SIG-M5 (cell line): ENCODE measurements around the gene INTS14.
"Not testable (repeated sequence)": the region's sequence is repeated elsewhere in the genome, so short reads cannot be mapped to it uniquely, and the experiment has no call there.

Experiments used
- DNase-seq: peaks from one replicate; lab custom pipeline; 2025; lab: John Stamatoyannopoulos, UW

The INTS14 gene

DNA sequence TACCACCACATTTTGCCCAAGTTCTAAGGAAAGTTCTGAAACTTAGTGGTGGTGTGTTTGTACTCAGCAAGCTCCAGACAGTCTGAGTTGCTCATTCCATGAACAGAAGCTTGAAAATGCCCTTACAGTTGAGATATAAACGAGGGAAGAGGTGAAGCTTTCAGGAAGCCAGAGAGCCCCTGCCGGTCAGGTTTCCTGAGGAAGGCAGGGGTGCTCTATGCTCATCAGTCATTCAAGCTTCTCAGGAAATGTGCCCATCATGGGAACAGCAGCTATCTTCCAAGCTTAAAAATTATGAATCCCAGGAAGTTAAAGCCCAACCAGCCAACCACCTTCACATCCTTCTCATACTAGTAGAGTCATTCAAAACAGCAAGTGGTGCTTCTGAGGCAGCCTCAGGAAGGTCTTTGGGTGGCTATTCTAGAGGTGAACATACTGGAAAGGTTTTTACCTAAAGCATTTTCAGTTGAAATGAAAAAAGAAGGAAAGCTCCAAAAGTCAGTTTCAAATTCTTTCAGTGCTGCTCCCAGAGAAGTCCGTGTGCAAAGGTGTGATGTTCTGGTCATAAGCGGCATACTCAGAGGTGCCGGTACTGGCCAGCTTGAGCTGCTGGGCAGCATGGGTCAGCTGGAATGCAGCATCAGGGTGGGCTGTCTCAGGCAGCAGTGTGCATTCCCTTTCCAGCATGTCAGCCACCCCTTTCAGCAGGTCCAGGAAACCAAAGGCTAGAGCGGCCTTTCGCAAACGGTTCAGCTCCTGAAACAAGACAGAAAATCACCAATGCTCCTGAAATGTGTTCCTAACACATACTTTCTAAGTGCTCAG lies 31.8 kb downstream of the INTS14 start:
- no peak for DNase-seq

DNA sequence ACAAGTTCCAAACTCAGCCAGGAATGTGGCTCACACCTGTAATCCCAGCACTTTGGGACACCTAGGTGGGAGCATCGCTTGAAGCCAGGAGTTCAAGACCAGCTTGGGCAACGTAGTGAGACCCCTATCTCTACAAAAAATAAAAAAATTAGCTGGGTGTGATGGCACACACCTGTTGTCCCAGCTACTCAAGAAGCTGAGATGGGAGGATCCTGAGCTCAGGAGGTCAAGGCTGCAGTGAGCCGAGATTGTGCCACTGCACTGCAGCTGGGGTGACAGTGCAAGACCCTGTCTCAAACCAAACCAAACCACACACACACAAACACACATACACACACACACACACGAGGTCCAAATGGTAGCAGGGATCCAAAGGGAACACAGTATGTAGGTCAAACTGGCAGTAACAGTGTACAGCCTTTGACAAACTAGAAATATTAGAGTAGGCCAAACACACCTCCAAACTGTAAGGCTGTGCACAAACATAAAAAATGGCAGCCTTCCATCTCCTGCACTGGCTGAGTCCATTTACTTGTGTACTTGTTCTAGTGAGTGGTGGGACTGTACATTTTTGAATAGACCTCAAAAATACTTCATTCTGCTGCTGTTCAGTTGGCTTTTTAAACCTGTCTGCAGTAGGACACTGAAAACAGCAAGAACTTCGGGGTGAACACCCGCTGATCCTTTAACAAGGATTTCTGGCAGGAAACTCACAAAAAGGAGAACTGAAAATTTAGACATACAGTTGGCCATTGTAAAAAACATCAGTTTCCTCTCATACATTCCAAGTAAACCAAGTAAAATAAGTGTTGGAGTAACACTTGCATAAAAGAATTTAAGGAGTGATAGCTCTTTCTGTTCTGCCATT lies 33.6 kb downstream of the INTS14 start:
- DNase-seq = no peak

DNA sequence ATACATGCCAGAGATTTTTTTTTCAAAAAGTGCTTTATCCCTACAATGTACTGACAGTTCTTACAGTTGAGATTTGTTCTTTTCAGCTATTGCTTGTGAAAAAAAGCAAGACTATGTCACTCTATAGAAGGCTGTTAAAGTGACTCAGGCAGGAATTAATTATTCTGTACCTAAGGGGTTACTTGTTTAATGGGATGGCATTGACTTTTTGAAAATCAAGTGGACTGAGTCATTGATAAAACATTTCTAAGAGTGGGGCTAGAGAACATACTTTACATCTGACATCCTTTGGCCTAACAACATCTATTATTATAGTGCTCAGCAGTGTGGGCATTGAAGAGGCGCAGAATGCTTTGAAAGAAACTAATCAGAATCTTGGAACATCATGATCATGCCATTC lies 34.3 kb downstream of the INTS14 start:
- DNase-seq = no peak

DNA sequence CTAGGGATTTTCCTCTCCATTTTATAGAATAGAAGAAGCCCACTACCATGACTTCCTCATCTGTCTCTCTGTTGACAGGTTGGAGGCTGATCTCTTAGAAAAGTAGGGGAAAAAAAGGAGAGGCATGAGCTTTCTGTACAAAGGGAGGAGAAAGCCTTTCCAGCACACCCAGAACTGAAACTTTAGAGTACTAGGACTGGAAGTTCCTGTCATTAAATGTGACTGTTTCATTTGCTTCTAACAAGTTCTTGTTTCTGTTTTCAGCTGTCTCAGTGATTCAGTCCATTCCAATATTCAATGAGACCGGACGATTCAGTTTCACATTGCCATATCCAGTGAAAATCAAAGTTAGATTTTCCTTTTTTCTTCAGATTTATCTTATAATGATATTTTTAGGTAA lies 39.0 kb downstream of the INTS14 start:
- no peak for DNase-seq

DNA sequence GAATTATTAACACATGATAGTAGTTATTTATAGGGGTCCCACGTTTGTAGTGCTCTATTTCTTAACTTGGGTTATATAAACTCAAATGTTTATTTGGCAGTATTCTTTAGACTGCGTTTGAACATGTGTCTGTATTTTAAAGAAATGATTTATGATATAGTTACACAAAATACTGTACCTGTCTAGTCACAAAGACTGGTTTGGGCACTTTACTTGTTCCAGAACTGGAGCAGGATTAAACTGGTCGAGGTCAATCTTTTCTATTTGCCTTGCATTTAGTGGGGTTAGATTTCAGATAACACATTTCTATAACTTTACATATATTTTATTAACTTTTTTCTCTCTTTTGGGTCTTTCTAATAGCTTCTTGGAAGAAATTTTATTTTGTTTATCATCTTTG lies 41.2 kb downstream of the INTS14 start:
- no peak for DNase-seq

DNA sequence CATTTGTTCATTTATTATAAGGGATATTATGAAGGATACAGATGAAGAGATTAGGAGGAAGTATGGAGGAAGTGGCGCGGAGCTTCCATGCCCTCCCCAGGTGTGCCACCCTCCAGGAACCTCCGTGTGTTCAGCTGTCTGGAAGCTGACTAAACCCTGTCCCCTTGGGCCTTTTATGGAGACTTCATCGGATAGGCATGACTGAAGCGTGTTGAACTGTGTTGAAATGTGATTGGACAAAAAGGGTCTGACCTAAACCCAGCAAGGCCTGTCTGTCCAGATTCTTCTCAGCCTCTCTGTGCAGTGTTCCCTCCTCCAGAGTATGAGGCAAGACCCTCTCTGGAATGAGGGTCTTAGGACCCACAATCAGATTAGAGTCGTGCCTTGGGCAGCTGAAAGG lies 49.0 kb downstream of the INTS14 start:
- DNase-seq = no peak

DNA sequence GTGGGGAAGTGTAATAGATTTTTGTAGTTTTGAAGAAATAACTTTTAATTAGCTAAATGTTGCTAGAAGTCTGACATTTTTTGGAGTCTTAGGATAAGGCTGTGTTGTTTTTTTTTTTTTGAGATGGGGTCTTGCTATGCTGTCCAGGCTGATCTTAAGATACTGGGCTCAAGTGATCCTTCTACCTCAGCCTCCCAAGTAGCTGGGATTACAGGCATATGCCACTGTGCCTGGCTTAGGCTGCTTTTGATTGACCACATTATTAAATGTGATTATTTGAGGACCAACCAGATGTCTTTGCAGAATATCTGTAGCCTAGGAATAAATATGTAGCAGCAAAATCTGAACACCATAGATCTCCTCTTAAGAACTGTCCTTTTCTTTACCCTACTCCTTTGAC lies 51.0 kb downstream of the INTS14 start:
- no peak for DNase-seq

DNA sequence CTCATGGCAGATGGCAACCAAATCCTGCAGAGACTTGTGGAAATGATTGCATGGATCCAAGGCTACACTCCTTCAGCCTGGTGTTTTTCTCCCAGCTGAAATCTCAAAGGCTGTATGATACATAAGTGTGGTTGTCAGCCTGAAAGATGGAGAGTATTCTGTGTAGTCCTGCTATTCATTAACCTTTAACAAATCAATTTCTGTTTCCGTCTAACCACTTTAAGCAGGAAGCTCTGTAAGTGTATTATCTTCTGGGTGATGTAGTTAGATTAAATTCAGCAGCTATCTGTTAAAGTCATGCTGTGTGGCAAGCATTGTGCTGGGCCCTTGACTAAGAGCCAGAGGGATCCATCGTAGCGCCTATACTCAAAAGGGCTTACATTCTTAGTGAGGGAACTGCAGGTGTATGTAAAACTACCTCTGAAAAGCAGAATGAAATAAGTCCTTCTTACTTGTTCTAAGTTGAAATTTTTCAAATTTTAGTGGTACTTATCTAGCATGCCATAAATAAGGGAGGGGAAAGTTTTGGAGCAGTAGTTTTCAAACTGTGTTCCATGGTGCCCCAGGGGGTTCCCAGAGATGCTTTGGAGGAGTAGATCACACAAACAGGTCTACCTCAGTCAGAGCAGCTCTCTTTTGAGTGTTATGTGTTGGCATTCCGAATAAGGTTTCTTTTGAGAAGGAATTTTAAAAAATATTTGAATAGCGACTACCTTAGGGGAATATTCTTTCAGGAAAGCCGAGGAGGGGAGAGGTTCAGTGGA lies 51.8 kb downstream of the INTS14 start:
- no peak for DNase-seq

DNA sequence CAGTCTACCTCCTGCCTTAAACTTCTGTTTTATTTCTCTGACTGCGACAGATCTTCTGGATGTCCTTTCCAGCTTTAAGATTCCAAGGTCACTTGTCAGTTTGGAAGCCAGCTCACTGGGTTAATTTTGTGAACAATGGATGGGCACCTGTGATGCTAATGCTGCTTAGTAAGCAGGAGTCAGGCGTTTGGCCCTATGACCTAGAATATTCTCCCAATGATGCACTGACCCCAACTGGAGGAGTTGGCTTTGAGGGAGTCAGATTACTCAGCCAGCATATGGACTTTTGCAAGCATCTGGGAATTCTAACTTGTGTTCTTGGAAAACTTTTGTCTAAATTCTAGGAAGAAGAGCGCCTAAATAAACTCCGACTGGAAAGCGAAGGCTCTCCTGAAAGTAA lies 52.6 kb downstream of the INTS14 start:
- no peak for DNase-seq

DNA sequence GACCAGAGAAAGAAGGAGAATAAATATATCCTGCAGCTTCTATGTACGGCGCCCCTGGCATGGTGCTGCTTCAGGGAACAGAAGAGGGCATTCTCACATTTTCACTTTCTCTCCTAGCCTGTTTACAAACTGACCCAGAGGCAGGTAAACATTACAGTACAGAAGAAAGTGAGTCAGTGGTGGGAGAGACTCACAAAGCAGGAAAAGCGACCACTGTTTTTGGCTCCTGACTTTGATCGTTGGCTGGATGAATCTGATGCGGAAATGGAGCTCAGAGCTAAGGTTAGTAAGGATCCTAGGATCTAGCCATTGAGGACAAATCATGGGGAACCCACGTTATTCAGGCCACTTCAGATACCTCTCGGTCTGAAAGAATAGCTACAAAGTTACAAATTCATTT lies 54.3 kb downstream of the INTS14 start:
- no peak for DNase-seq

DNA sequence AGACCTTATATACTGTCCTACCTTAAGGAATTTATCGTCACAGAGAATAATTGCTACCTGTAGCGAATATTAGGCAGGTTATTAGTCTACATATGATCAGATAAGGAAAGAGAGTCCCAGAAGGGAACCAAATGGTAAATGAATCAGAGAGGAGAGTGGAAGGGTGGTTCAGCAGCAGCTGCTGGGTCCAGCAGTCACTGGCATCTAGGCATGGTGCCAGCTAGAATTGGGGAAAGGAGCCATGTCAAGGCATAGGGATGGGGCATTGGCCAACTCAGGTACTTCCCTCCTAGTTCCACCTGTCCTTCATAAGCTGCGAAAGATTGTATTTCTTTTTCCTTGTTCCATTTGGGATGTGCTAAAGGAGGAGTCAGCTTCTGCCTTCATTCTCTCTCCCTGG lies 57.2 kb downstream of the INTS14 start:
- no peak for DNase-seq

DNA sequence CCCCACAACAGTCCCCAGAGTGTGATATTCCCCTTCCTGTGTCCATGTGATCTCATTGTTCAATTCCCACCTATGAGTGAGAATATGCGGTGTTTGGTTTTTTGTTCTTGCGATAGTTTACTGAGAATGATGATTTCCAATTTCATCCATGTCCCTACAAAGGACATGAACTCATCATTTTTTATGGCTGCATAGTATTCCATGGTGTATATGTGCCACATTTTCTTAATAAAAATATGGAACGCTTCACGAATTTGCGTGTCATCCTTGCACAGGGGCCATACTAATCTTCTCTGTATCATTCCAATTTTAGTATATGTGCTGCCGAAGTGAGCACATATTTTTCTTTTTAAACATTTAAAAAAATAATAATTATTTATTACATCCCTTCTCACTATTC lies 58.1 kb downstream of the INTS14 start:
- not testable (repeated sequence) for DNase-seq

DNA sequence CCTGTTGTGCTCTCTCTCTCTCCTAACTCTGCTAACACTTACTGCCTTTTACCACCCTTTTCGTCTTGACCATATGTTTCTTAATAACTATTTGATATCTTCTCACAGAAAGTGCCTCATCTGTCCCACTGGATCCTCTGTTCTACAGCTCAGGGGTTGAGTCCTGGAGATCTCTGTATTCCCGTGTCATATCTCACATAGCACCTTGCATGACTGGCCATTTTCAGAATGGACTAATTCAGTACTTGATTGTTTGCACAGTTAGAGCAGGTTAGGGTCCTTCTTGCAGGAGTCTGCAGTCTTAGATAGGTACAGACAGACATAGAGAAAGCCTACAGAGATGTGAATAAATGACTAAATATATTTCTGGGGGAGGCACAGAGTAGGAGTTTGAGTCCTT lies 59.7 kb downstream of the INTS14 start:
- no peak for DNase-seq

DNA sequence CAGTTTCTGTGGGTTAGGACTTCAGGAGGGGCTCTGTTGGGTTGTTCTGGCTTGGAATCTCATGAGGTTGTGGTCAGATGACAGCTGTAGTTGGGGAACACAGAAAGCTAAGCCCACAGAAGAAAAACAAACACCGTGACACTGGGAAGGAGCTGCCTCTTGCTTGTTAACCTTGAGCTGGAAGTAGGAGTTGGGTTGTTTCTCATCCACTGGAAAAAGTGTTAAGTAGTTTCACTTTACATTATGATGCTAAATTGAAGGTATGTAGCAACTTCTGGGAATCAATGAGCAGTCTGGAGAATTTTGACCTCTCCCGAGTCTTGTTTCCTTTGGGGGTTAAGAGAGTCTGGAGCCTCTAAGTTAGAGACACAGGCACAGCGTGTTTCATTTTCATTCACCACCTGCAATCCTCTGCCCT lies 60.2 kb downstream of the INTS14 start:
- no peak for DNase-seq

DNA sequence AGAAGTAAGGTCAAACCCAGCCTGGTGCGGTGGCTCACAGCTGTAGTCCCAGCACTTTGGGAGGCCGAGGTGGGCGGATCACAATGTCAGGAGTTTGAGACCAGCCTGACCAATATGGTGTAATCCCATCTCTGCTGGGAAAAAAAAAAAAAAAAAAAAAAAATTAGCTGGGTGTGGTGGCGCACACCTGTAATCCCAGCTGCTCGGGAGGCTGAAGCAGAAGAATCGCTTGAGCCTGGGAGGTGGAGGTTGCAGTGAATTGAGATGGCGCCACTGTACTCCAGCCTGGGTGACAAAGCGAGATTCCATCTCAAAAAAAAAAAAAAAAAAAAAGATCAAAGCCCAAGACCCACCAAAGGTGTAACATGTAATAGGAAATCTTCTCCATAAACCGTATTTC lies 61.6 kb downstream of the INTS14 start:
- not testable (repeated sequence) for DNase-seq

DNA sequence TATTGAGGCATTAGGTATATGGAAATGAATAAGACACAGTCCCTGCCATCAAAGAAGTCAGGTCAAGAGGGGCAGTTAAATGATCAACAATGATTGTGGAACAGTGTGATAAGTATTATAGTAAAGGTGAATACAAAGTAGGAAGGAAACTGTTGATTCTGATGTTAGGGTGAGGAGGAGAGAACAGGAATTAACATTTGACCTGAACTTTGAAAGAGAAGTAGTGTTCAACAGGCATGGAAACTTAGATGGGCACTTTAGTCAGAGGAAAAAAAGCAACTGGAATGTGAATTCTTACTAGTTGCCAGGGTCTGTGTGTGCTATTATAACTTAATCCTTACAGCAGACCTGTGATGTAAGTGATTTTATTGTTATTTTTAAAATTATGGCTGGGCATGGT lies 63.1 kb downstream of the INTS14 start:
- no peak for DNase-seq

DNA sequence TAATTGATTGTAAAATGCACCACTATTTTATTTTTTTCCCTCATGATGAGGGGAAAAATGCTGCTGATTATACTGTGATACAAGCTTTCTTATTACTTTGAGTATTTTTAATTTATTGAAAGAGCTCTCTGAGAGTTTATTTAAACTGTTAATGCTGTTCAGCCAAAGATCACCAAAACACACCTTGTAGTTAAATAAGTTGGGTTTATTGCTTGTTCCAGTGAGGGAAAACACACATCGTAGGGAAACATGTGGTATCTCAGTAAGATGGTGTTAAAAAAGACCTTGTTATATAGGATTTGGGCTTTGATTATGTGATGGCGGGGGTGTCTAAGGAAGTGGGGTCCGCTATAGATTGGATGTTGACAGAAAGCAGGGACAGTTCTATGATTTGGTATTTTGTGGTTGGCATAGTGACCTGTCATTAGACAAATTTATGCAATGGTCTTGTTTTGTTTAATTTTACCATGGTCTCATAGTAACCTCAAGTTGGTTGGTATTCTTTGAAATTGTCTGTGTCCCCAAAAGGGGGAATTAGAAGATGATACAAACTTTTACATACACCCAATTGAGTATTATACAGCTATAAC lies 69.6 kb downstream of the INTS14 start:
- no peak for DNase-seq

DNA sequence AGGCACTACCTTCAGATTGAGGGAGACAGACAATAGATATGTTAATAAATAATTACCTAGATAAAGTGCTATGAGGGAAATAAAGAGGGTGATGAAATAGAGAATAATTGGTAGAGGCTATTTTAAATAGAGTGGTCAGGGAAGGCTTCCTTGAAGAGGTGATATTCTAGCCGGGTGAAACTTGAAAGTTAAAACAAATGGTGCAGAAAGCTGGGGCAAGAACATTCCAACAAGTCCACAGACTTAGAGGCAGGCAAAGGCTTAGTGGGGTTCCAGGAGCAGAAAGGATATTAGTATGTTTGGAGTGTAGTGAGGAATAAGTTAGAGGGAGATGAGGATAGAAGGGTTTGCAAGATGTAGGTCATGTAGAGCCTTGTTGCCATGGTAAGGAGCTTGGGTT lies 70.6 kb downstream of the INTS14 start:
- DNase-seq = no peak

DNA sequence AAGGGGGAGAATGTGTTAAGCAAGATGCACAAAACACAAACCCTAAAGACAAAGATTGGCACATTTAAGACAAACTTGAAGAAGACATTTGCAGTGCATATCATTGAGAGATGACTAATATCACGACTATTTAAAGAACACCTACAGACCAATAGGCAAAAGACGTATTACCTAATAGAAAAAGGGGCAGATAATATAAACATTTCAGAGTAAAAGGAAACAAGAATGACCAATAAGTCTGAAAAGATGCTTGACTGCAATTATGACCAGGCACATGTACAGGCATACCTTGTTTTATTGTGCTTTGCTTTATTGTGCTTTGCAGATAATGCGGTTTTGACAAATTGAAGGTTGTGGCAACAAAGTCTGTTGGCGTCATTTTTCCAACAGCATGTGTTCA lies 75.7 kb downstream of the INTS14 start:
- DNase-seq = no peak

DNA sequence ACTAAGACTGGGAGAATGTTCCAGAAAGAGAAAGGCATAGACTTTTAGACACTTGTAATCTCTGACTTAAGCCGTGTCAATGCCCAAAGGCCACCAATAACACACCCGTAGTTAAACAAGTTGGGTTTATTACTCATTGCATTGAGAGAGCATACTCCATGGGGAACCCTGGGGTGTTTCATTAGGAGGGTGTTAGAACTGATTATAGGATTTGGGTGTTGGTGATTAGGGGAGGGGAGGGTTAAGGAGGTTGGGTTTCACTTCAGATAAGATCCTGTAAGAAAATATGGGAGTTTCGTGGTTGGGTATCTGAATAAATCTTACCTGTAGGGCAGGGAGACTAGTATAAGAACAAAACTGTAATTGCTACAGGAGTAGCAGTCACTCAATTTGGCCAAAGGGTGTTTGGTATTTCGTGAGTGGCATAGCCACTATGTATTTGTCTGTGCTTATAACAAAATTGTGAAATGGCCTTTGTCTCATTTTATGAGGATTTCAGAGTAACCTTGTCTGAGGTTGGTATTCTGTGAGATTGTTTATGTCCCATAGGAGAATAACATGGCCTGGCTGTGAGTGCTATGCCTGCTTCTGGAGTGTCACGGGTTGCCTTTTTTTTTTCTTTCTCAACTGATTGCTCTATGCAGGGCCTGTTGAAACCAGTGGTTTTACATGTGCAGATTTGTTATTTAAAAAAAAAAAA lies 77.7 kb downstream of the INTS14 start:
- no peak for DNase-seq

DNA sequence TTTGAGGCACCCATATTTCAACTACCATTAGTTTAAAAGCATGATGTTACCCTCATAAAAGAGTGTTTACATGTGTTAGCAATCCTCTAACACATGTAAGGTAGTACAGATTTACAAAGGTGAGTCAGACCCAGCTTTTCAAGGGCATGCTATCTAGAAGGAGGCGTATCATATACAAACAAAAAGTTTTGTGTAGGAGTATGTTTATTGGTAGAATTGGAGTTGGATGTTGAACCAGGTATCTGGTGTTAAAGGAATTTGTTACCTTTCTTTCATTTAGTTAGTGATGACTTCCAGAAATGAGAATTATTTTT lies 78.2 kb downstream of the INTS14 start:
- DNase-seq = no peak
